Measurements from ENCODE around the gene TMEM156. TPM values are rescaled to one million over a fixed set of nuclear protein-coding genes. Genes with fewer than 3 reads are reported as not detected.

TMEM156 gene
- total RNA-seq, 4 donors from 2014 or later = not detected

DNA sequence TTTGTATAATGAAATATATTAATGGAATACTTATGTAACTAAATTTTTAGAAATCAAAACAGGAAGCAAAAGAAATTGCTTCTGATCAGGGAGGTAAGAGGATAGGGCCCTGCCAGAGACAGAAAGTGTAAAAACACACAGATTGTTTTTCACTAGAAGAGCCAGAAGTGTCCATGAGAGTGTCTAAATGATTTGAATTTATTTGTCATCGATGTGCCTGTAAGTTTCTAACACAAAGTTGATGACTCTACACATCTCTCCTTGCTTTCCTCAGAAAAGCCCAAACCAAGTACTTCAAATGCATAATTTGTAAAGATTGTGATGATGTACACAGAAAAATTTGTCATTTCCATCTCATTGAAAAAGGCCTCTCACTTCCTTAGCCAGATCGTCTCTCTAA, 80.6 kb downstream of the TMEM156 start:
- TF ChIP-seq CTCF (IDR thresholded peaks at IDR 0.05) (no peak), EP300 (IDR thresholded peaks at IDR 0.05) (no peak), POLR2A (IDR thresholded peaks at IDR 0.05) (no peak), POLR2AphosphoS5 (IDR thresholded peaks at IDR 0.05) (no peak)
- no peaks in the 10 kb centered on the region for H3K9me3 ChIP-seq
- 51 to 67% methylated on average over 1 to 2 of the region's 2 CpGs for WGBS, 2 donors (ENCODE audit: low coverage in 1 of 2)
- no peaks in the 10 kb centered on the region for H3K36me3 ChIP-seq
- no peak overlapping the region for H3K27ac ChIP-seq
- H3K4me1 ChIP-seq = peaks cover 22 to 47% (median 24%) of the 10 kb centered on the region in 3 donors
- H3K27me3 ChIP-seq = no peaks in the 10 kb centered on the region
- H3K4me3 ChIP-seq = no peak overlapping the region
- no peak for ATAC-seq

DNA sequence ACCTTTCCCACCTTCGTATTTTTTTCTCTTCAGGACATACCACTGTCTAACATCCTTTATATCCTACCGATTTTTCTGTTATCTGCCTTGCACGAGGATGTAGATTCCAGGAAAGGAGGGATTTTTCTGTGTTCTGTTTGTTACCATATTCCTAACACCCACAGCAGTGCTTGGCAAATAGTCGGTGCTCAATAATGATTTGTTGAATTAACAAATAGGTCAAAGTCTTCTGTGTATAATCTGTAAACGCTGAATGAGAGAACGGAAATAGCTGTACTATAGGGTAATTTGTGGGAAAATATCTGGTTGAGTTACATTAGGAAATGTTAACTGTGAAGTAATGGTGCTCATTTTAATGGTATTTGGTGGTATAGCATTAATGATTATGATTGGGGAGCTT, 81.5 kb downstream of the TMEM156 start:
- no peak overlapping the region for H3K27ac ChIP-seq
- TF ChIP-seq EP300 (IDR thresholded peaks at IDR 0.05) (no peak), POLR2AphosphoS5 (IDR thresholded peaks at IDR 0.05) (no peak), CTCF (IDR thresholded peaks at IDR 0.05) (no peak), POLR2A (IDR thresholded peaks at IDR 0.05) (no peak)
- WGBS, 2 donors (ENCODE audit: low coverage in 1 of 2) = 68 to 69% methylated on average over 6 of the region's 6 CpGs
- no peaks in the 10 kb centered on the region for H3K36me3 ChIP-seq
- H3K9me3 ChIP-seq = no peaks in the 10 kb centered on the region
- no peaks in the 10 kb centered on the region for H3K27me3 ChIP-seq
- H3K4me3 ChIP-seq = no peak overlapping the region
- ATAC-seq = no peak
- H3K4me1 ChIP-seq = peaks cover 22 to 55% (median 24%) of the 10 kb centered on the region in 3 donors

GRCh38 chr4:38950159-38950558, 82.0 kb downstream of the TMEM156 start:
- ATAC-seq = no peak
- peaks cover 22 to 56% (median 24%) of the 10 kb centered on the region in 3 donors for H3K4me1 ChIP-seq
- H3K27ac ChIP-seq = peak overlapping the region in 3 of 4 donors; percentile 83 to 89 (median 87)
- H3K4me3 ChIP-seq = no peak overlapping the region
- whole genome bisulfite sequencing, 2 donors (ENCODE audit: low coverage in 1 of 2) = 57 to 89% methylated on average over 2 of the region's 2 CpGs
- no peaks in the 10 kb centered on the region for H3K27me3 ChIP-seq
- TF ChIP-seq POLR2A (IDR thresholded peaks at IDR 0.05) (no peak), POLR2AphosphoS5 (IDR thresholded peaks at IDR 0.05) (no peak), EP300 (IDR thresholded peaks at IDR 0.05) (no peak), CTCF (IDR thresholded peaks at IDR 0.05) (no peak)
- peaks cover 0 to 3% of the 10 kb centered on the region in 2 donors for H3K36me3 ChIP-seq
- no peaks in the 10 kb centered on the region for H3K9me3 ChIP-seq

- Histone ChIP-seq H3K27me3 (no peaks in the 10 kb centered on the region), H3K4me1 (peaks cover 22 to 56% (median 24%) of the 10 kb centered on the region in 3 donors), H3K36me3 (peaks cover 0 to 10% of the 10 kb centered on the region in 2 donors), H3K4me3 (no peak overlapping the region), H3K9me3 (no peaks in the 10 kb centered on the region), H3K27ac (peak overlapping the region; percentile 82 to 89 (median 85))
- no peak for ATAC-seq
- WGBS, 2 donors (ENCODE audit: low coverage in 1 of 2) = 40 to 48% methylated on average over 5 of the region's 5 CpGs
- TF ChIP-seq EP300 (IDR thresholded peaks at IDR 0.05) (no peak), POLR2A (IDR thresholded peaks at IDR 0.05) (no peak), CTCF (IDR thresholded peaks at IDR 0.05) (no peak), POLR2AphosphoS5 (IDR thresholded peaks at IDR 0.05) (no peak)
Measured at GRCh38 chr4:38949411-38950051, 82.7 kb downstream of the TMEM156 start.

DNA sequence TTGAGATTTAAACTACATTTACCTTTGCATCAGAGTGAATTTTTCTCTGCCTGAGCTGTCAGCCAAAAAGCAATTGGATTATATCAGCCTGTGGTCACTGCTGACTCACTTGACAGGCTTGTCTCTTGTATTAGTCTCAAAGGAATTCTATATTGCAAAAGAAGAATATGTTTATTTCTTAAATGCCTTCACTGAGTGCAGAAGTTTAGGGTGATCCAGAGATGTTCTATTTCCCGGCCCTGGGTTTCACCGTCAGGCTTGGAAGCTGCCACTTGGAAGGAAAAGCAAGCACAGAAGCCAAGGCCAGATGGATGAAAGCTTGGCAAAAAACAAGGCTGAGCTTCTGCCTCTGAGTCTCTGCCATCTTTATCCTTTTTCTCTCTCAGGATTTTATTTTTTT, 83.7 kb downstream of the TMEM156 start:
- Histone ChIP-seq H3K9me3 (no peaks in the 10 kb centered on the region), H3K27me3 (no peaks in the 10 kb centered on the region), H3K4me1 (peaks cover 22 to 65% (median 24%) of the 10 kb centered on the region in 3 donors), H3K4me3 (no peak overlapping the region), H3K36me3 (peaks cover 0 to 15% of the 10 kb centered on the region in 2 donors), H3K27ac (peak overlapping the region; percentile 82 to 89 (median 85))
- TF ChIP-seq POLR2A (IDR thresholded peaks at IDR 0.05) = no peak
- TF ChIP-seq CTCF (IDR thresholded peaks at IDR 0.05) = no peak
- peak; percentile 92 for TF ChIP-seq POLR2AphosphoS5 (IDR thresholded peaks at IDR 0.05)
- 0 to 12% methylated on average over 2 of the region's 2 CpGs for WGBS, 2 donors (ENCODE audit: low coverage in 1 of 2)
- peak; percentile 97 for ATAC-seq
